HL-60 (cell line): Measurements from ENCODE around the gene ACOD1.

Experiments used
- CTCF ChIP-seq: IDR thresholded peaks from one replicate; pipeline ENCODE4 v1.5.1; 2011; ENCODE audit warnings: low read length, control low read depth, inconsistent platforms; ENCODE audit not compliant: insufficient read depth
- GABPA ChIP-seq: IDR thresholded peaks from 2 replicates; pipeline ENCODE4 v1.6.1; 2012; ENCODE audit warnings: low read depth
- POLR2AphosphoS5 ChIP-seq: IDR thresholded peaks from 2 replicates; pipeline ENCODE4 v1.6.1; 2012; ENCODE audit warnings: low read depth

GRCh38 chr13:76965759-76966421 is 17.6 kb downstream of the ACOD1 start:
- no peak for TF ChIP-seq CTCF
- no peak for TF ChIP-seq GABPA
- TF ChIP-seq POLR2AphosphoS5 = no peak
